Umbilical cord (tissue), 2 donors: ENCODE measurements around the gene GPC6. TPM values are rescaled to one million over a fixed set of nuclear protein-coding genes. Genes with fewer than 3 reads are reported as not detected.

Experiments used
- DNase-seq: peaks from one replicate; pipeline ENCODE4 v3.0.0-alpha.2; 2015; ENCODE audit warnings: low spot score
- total RNA-seq: library from RNA; depleted of rRNA; stranded (reverse); fragments of >200 nt; gene quantifications from one replicate; pipeline ENCODE4 v1.2.3, GENCODE V29; 2014; ENCODE audit warnings: low replicate concordance; ENCODE audit not compliant: insufficient read depth

The GPC6 gene
- total RNA-seq, 1 donor from 2014 or later: 37.6 TPM

DNA sequence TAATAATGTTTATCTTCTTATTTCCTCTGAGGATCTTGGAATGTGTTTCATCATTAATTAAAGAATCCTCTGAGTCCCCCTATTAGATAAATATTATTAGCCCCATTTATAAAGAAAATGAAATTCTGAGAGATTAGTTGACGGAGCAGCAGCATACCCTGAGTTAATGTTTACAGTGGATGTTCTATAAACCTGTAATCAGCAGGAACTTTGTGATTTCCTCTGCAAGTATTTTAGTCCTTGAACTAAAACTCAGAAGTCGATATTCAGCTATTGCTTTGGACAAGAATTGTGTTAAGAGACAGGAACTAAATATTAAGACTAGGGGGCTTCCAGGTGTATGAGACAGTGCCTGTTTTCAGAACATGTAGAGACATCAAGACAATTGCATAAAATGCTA is 1009.5 kb downstream of the GPC6 start:
- DNase-seq: no peak

DNA sequence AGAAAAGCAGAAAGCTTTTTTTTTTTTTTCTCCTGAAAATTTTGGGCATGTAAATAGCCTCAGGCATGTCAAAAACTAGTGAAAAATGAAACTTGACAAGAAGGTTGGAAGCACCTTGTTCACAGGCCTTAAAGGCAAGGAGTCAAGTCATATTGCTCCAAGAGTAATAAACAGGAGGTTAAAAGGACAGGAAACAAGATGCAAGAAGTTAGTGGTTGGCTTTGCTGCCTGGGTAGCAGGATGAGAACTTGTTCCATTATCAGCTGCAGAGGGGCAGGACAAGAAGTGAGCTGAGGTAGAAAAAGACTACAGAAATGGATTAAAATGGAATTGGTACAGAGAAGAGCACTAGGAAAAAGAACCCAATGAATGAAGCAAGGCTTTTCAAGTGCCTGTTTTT is 1010.3 kb downstream of the GPC6 start:
- DNase-seq: no peak

DNA sequence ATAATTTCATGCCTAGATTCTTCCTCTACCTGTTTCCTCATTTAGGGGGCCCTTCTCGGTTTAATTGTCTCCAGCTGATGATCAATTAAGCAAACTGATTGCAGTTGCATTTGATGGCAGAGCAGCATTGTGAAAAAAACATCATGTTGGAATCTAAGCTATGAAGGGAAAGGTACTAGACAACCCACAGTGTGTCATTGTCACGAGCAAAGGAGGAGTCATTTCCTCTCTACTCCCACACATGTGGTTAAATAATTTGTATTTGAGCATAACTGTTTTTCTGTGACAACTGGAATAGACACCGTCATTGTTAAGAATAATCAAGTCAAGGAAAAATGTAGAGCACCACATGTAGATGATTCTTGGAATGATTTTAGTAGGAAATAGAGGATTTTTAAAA is 1012.5 kb downstream of the GPC6 start:
- DNase-seq: no peak

DNA sequence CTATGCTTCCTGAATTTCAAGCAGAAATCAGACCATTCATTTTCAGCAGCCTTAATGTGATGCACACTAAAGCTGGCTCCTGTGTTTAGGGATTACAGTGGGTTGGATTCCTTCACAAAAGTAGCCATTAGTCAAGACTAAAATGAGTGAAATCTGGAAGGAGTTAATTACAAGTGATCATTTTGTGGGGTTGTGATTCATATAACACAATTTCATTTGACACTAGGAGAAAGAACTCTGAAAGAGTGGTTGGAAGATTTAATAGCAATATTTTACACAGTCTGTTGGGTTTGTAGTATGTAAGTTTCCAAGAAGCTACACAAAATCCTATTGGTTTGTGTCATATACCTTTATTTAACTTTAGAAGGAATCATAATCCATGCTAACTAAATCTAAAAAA is 1015.9 kb downstream of the GPC6 start:
- DNase-seq: no peak

DNA sequence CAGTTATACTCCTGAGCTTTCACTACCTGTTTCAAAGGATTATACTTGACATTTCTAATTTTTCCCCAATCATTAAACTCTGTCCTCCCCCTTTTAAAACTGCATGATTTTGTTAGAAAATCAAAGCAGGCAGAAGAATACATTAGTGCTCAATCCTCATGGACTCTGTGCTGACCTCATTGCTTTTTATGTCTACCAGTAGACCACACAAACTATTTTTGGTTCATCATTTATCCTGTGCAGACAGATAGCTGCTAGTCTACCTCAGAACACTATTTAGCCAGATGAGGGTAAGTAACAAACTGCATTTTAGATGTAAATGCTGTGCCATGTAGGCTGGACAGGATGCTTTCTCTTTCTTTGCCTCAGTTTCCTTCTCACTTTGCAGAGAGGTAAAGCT is 1016.9 kb downstream of the GPC6 start:
- DNase-seq: no peak

DNA sequence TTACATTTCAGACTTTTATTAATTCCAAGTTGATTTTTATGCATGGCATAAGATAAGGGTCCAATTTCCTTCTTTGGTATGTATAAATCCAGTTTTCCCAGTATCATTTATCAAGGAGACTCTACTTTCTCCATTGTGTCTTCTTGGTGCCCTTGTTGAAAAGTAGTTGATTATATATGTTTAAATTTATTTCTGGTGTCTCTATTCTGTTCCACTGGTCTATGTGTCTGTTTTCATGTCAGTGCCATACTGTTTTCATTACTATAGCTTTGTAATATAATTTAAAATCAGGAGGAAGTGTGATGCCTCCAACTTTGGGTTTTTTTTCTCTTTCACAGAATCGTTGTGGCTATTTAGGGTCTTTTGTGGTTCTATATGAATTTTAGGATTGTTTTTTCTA is 1019.9 kb downstream of the GPC6 start:
- no peak for DNase-seq

DNA sequence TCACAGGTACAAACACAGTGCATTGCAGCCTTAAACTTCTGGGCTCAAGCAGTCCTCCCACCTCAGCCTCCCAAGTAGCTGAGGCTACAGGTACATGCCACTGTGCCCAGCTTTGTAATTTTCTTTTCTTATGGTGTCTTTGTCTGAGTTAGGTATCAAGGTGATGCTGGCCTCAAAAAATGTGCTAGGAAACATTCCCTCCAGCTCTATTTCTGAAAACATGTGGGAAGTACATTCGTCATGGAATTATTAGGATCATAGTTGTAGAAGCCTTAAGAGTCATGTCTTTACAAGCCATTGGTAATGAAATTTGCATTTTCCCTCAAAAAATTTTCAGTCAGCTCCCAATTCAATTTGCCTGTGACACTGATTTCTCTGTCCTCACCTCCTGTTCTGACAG is 1021.3 kb downstream of the GPC6 start:
- no peak for DNase-seq

DNA sequence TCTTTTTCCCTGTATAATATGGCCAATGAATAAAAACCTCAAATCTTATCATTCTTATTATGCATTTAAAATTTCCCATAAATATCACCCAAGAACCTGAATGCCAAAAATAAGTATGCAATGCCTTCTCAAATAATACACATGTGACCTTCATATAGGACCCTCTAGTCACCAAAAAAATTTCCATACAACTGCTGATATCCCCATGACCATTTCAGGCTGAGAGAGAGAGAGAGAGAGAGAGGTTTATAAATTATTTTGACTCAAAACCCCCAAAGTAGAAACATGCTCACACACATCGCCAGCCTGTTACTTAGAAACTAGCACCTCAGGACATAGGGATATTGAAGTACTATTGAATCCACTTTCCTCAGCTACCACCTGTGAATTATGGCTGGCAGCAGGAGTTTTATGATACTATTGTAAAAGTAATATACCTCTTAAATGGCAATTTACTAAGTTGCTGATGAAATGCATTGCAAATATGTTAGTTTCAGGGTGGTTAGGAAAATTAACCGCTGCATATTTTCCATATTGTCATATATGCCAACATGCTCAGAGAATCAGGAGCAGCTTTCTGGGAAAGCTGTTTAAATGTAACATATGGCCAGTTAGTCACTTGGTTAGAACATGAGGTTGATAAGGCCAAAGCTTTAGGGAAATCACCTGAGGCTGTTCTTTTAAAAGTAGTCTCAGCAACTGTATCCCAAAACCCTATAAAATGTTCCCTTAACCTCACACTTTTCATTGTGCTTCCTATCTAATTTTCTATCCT is 1022.0 kb downstream of the GPC6 start:
- no peak for DNase-seq

DNA sequence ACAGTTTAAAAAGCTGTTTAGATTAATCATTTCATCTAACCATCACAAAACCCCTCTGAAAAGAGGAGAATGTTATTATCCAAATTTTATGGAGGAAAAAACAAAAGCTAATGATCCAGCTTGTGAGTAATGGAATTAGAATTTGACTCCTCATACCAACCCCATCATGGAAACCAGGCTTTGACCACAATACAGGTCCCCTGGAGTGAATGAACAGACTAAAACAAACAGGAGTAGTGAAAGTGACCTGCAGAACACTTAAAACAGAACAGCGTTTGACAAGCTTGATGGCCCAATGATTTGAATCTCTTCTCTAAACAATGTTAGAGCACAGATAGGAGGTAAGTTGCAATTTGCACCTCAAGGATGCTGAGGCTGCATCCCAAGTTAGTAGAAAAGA is 1022.9 kb downstream of the GPC6 start:
- no peak for DNase-seq

DNA sequence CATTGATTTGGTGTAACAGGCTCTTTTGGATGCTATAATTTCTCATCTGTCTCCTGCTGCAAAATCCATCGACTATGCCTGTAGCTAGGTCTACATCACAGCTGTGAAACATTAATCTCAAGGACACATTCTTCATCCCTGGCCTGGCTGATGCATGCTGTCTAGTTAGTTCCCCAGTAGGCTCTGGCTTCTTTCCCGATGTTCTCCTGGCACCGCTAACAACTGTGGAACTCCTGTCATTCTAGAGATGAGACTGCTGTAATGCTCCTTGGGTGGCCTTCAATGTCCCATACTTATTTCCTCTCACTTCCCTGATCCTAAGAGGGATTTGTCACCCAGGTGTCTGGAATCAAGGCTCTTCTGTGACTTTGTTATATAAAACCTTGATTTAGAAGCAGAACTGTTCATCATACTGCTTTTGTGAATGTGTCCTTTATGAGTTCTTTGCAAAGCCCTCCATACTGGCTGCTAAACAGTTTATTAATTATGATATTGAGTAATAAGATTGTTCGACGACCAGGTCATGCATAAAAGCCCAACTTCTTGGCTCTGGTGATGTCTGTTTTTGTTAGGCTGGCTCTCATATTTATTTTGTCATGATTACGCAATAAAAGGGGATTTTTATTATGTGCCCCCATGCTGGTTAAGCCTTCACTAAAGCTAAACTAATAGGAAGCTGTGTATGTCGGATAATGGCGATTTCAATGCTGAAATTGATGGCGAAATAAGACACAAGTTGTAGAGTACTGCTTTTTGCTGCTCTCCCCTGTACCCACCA is 1025.4 kb downstream of the GPC6 start:
- DNase-seq: peak; percentile 19

DNA sequence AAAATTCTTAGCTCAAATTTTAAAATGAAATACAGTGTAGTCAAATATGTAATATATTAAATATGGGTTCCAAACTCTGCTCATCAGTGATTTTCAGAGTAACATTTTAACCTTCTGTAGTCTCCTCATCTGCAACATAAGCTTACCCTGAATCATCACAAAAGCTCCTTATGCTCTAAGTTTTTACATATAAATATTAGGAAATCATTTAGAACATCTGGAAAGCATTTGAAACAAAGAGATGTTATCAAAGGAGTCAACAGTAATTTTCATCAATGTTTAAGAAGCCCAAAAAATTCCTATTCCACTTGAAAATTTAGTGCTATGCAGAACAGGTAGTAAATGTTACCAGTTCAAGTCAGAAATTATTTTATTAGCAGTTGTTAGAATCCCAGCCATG is 1028.1 kb downstream of the GPC6 start:
- no peak for DNase-seq

DNA sequence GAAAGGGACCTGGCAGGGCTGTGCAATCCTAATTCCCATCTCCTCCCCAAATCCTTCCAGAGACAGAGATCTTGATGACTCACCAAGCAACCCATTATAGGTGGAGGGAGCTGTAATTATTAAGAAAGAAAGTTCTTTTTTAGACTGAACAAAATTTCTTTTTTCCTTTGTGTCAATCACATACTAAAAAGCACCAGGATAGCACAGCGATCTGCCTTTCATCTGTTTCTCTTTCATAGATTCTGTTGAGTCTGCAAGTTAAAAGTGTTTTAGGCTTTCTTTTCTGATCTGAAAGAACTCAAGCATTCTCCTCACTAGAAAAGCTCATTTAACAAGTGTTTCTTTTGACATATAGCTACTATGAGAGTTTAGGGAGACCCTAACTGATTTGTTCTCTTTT is 1030.1 kb downstream of the GPC6 start:
- DNase-seq: peak; percentile 75

DNA sequence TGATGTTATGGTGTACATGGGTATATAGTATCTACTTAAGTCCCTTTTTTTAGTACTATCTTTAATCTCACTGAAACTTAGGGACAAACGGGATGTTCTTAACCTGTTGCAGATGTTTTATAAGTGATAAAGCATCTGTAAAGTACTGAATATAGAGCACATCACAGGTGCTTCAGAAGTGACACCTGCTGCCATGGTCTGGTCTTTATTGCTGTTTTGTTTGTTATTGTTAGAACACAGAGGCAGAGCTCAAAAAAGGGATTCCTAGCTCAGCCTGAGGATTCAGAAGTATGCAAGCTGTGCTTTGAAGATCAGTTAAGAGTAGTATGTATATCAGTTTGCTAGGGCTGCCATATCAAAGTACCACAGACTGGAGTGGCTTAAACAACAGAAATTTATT is 1033.4 kb downstream of the GPC6 start:
- DNase-seq: no peak

DNA sequence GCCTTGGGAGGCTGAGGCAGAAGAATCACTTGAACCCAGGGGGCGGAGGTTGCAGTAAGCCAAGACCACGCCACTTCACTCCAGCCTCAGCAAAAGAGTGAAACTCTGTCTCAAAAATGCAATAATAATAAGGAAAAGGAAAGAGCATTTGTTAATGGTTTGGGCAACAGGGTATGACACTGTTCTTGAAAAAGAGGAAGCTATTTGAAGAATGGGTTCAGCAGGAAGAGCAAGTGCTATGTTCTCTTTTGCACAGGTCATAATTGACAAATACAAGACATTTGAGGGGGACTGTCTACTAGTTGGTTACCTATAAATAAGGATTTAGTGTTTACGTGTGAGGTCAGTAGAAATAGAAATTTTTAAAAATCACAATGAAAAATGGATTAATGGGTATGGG is 1034.6 kb downstream of the GPC6 start:
- no peak for DNase-seq

DNA sequence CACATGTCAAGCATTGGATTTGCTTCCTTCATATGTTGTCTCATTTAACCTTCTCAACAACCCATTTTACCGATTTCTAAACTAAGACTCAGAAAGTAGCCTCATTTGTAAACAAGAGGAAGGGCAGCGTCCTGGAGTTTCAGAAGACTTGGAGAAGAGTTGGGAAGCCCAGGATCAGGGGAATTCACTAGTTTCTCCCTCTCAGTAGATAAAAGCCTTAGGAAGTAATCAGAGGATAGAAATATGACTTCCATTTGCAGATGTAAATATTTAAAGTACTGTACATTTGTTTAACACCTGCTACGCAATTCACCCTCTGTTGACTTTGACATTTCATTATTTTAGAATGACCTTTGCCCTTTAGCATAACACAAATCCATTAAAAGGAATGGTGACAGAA is 1036.4 kb downstream of the GPC6 start:
- DNase-seq: no peak

DNA sequence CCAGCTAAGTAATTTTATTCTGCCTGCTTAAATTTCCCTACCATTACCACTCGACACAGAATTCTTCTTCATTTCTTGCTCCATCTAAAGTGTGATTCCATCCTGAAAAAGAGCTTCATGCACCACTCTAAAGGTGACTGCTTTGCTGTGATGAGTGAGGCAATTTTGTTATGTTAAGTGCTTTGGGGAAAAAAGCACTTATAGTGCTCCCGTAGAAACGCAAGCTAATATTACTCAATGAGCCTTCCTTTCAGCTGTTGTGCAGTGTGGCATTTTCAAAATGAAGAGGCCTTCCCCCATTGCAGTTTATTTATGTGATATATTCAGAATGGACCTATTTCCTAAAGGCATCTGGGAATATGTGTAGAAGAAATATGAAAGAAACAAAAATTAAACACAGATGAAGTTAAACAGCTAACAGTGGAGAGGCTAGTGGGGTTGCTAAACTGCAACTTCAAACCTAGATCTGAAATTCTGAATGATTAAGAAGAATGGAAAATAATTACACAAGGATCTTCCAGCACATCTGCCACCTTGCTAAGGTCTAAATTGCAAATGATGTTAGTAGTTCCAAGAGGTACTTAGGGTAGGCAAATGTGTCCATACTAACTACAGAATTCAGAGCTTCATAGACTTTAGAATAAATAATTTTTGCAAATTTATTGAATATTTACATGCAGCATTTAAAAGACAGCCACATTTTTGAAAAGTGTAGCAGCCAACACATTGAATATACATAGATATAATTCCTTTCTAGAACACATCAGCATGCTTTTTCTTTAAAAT is 1041.2 kb downstream of the GPC6 start:
- no peak for DNase-seq

DNA sequence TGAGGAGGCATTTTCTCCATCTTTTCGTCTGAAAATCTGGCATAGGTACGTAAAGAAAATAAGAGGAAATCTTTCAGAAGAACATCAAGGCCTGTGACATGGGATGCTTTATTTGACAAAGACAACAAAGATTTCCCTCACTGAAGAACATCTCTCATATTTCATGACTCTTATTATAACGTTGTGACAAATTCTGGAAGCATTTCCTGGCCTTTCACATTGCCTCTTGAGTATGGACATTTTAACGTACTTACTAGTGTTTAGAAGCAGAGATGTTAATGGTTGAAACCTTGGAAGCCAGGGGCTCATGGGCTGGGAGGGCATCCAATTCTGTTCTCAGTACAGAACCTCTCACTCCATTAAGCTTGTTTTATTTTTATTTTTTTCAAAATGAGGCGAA is 1042.1 kb downstream of the GPC6 start:
- no peak for DNase-seq

DNA sequence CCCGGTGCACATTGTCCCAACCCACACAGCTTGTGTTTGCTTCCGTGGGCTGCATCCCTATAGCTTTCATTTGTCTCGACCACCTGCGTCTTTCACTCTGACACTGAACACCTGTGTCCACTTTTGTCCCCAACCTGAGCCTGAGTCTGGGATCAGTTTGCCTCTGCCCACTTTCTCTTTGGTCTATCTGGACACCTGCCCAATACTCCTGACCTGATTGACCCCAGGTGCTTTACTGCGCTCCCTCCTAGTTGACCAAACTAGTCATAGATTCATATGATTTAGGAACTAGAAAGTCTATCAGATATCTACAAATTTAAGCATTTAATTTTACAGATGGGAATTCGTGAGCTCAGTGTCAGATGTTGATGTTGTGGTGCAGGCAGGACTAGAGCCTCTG is 1043.0 kb downstream of the GPC6 start:
- DNase-seq: no peak

DNA sequence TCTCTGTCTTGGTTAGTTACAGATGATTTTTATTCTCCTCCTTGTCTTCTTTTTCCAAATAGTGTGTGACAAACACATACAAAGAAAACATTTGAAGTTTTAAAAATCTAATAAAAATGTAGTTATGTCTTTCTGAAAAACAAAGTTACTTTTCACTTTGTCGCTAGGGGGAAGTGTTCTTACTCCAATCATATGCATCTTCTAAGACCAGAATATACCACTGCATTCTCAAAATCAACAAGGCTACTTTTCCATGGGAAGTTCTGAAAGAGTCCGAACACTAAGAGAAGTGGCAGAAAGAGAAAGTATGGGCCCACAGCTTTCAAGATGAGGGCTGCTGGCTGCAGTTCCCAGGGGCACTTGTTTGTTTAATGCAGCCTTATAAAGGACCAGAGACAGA is 1043.9 kb downstream of the GPC6 start:
- DNase-seq: no peak

DNA sequence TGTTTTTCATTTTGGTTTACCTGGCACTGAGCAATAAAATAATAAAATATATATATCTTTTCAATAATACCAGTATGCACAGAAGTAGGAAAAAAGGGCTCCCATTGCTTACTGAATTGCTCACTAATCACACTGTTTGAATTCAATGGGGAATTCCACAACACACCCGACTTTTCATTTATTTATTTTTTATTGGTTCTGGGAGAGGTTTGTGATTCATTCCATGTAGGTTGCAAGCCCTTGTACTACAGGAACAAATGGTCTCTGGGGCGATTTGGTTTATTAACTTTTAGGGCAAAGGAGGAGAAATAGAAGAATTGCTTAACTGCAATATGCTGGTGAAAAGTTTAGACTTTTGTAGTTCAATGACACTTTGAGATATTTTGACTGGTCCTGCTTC is 1045.4 kb downstream of the GPC6 start:
- no peak for DNase-seq

DNA sequence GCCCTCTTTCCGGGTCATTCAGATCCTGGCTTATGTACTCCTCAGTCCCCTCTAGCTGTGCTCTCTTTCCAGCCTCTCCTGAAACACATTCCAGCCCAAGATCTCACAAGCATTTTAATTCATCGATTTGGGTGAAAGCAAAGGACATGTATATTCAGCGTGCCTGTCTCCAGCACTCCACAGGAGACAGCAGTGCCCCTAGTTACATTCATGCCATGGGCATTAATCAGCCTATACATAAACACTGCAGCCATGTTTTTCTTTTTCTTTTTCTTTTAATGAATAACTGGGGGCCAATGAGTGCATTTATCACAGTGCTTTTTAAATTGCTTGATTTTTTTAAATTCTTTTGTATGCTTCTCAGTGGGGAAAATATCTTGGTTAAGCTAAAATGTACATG is 1053.7 kb downstream of the GPC6 start:
- no peak for DNase-seq

DNA sequence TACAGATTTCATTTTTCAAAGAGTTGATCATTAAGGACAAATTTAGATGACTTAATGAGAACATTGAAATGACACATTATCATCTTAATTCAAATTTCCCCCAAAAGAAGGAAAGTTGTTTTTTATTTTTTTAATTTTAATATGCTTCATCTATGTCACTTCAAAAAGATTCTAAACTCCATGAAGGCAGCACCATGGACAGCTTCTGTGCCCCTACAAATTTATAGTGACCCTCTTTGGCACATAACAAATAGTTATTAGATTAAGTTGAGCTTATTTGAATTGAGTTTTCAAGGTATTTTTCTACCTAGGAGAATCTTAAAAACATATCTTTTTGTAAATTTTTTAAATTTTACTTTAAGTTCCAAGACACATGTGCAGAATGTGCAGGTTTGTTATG is 1054.2 kb downstream of the GPC6 start:
- no peak for DNase-seq

DNA sequence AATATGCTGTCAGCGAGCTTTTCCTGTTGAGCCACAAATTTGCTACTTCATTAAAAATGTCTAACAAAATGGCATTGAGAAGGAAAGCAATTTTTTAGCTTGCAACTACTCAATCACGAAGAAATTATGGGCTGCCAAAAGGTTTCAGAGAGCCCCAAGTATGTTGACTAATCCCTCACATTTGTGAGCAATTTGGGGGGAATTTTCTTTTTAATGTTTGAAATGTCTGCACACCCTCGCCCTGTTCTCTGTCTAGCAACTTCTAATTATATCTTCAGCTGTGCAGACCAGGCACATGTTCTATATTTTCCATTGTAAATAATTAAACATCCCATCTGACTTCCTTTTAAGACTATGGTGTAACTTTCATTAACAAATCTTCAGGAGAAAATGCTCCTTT is 1060.0 kb downstream of the GPC6 start:
- no peak for DNase-seq
